GM18873 (cell line): Measurements from ENCODE around the gene KIF20B.
A peak's percentile ranks its signal among the peaks of the same experiment; 100 is the strongest.

ENCODE experiments used
- ATAC-seq: cut with Tn5 transposase; IDR thresholded peaks from one replicate; pipeline ENCODE4 v1.9.1; 2021; ENCODE audit warnings: mild to moderate bottlenecking, moderate library complexity, moderate number of reproducible peaks; ENCODE audit not compliant: unreplicated experiment, low FRiP score

Gene KIF20B, protein sequence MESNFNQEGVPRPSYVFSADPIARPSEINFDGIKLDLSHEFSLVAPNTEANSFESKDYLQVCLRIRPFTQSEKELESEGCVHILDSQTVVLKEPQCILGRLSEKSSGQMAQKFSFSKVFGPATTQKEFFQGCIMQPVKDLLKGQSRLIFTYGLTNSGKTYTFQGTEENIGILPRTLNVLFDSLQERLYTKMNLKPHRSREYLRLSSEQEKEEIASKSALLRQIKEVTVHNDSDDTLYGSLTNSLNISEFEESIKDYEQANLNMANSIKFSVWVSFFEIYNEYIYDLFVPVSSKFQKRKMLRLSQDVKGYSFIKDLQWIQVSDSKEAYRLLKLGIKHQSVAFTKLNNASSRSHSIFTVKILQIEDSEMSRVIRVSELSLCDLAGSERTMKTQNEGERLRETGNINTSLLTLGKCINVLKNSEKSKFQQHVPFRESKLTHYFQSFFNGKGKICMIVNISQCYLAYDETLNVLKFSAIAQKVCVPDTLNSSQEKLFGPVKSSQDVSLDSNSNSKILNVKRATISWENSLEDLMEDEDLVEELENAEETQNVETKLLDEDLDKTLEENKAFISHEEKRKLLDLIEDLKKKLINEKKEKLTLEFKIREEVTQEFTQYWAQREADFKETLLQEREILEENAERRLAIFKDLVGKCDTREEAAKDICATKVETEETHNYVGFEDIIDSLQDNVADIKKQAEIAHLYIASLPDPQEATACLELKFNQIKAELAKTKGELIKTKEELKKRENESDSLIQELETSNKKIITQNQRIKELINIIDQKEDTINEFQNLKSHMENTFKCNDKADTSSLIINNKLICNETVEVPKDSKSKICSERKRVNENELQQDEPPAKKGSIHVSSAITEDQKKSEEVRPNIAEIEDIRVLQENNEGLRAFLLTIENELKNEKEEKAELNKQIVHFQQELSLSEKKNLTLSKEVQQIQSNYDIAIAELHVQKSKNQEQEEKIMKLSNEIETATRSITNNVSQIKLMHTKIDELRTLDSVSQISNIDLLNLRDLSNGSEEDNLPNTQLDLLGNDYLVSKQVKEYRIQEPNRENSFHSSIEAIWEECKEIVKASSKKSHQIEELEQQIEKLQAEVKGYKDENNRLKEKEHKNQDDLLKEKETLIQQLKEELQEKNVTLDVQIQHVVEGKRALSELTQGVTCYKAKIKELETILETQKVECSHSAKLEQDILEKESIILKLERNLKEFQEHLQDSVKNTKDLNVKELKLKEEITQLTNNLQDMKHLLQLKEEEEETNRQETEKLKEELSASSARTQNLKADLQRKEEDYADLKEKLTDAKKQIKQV (N-terminal part only)

GRCh38 chr10:89701242-89702120 lies at the start of gene KIF20B:
Gene KIF20B (plus strand): TSS chr10:89701590. CDS start chr10:89705295, 3,705 bp downstream.
- peak; percentile 96 for ATAC-seq

DNA sequence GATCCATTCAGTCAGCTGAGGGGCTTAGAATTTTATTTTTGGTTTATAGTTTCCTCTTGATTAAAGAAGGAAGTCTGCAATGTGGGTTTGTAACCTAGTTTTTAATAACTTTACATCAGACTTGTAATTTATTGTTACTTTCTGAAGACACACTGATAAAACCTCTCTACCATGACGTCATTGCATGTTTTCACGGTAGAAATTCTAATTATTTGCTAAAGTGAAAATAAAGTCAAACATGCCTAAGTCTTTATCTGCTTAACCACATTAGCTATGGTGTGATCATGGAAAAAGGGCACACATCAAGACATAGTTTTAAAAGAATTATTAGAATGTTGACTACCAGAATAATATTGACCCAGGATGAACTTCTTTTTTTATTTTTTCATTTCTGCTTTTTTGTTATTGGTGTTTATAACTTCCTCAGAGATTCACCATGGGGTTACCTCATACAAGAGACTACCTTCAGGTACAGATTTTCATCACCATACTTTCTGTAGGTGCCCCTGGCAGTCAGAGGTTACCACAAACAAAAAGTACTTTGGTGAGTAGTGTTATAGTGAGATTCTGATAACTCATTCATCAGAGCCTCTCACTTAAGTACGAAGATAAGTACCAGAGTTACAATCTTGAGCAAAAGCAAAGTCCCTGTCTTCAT lies 49.3 kb upstream of the KIF20B start:
- ATAC-seq: no peak

- no peak for ATAC-seq
These were observed 48.5 kb upstream of the KIF20B start for GRCh38 chr10:89652806-89653370.

DNA sequence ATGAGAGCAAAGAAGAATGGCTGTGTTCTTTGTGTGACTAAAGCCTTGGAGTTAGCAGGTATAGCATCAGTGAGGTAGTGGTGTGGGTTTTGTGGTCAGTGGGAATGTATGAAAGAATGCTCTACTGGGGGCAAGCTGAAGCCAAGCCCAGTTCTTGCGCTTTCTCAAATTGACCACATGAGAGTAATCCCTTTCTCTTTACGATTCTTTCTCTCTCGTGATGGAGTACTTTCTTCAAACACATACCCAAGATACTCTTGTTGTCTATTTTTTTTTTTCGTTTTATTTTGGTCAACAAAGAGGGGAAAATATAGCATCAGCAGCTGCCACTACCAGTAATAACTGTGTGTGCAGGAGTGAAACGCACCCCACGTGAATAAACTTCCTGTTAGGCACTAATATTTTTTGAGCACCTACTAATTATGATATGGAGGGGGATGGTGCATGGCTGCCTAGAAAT lies 48.0 kb upstream of the KIF20B start:
- ATAC-seq: peak; percentile 53

GRCh38 chr10:89655722-89656121 lies 45.7 kb upstream of the KIF20B start:
- ATAC-seq: no peak

DNA sequence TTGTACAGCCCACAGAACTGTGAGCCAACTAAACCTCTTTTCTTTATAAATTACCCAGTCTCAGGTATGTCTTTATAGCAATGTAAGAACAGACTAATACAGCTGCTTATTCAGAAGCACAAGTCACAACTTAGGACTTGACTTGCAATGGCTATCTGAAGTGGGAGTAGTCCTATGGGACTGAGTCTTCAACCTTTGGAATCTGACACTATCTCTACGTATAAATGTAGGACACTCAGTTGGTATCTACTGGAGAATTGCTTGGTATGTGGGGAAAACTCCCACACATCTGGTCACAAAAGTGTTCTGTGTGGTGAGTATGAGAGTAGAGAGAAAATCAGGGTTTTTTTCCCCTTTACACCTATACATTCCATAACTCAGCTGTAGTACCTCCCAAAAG lies 44.1 kb upstream of the KIF20B start:
- ATAC-seq: no peak

GRCh38 chr10:89659143-89660131 lies 42.0 kb upstream of the KIF20B start:
- no peak for ATAC-seq

GRCh38 chr10:89662596-89662995 lies 38.8 kb upstream of the KIF20B start:
- no peak for ATAC-seq

DNA sequence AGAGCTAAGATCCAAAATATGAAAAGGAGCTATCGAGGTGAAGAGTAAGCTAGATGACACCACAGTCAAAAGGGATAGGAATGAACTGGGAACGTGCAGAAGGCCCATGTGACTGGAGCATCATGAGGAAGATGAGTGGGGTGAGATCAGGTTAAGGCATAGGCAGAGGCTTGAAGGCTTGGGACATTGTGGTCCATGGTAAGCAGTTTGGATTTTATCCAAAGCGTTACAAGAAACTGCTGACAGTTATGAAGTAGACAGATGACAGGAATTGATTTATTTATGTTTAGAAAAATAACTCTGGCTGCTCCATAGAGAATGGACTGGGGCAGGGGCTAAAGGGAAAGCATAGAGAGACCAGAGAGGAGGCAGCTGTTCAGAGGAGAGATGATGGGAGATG lies 38.2 kb upstream of the KIF20B start:
- no peak for ATAC-seq

DNA sequence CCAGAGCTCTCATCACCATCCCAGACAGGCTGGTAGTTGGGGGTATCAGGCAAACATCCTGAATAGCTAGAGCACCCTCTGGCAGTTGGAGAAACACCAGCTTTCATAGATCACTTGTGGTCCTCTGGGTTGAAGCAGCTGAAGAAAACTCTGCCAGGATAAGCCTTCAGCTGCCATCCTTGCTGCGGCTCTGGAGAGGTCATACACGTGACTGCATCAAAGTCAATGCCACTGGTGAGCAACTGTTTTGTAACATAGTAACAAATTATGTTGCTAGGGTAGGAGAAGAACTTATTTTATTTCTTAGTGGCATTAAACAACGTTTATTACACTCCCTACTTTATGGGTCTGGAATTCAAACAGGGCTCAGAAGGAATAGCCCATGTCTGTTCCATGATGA lies 37.2 kb upstream of the KIF20B start:
- ATAC-seq: no peak

- no peak for ATAC-seq
These were observed 36.1 kb upstream of the KIF20B start for GRCh38 chr10:89665302-89665701.

GRCh38 chr10:89666138-89666537 lies 35.3 kb upstream of the KIF20B start:
- ATAC-seq: no peak

DNA sequence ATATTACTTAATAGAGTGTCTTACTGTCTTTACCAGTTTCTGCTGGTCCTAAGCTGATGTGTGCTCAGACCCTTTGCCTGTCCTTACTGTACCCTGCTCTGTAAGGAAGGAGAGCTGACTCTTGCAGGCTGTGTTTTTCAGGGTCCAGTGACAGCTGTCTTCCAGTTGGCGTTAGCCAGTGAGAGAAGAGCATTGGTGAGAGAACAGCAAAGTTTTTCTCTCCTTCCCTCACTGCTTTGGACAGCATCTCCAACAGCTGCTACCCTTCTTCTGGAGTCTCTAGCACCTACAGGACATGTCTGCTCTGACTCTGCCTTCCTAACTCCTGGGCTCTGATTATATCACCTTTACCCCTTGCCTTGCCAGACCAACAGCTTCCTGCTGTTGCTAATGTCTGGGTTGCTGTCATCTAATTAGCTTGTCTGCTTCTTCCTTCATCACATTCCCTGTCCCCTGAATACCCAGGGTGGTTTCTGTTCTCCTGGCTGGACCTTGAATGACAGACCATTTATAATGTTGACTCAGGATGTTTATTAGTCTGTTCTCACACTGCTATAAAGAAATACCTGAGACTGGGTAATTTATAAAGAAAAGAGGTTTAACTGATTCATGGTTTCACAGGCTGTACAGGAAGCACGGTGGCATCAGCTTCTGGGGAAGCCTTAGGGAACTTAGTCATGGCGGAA lies 32.9 kb upstream of the KIF20B start:
- no peak for ATAC-seq

- ATAC-seq: no peak
These were observed 31.4 kb upstream of the KIF20B start for GRCh38 chr10:89669985-89670384.

DNA sequence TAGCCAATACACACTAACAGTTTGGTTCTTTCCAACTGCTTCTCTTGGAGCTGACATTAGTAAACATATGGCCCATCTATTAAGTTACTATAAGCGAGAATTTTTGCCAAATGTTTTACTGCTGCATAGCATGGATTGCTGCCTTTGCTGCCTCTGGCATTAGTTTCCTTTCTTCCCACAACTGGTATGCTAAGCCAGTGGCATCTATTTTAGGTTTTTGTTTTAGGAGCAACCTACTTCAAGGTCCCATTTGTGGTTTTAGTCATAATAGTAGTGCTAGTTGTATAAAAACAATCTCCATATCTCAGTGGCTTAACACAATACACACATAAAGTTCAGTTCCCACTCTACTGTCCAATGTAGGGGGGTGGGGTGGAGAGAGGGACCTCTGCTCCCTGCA lies 30.5 kb upstream of the KIF20B start:
- no peak for ATAC-seq

DNA sequence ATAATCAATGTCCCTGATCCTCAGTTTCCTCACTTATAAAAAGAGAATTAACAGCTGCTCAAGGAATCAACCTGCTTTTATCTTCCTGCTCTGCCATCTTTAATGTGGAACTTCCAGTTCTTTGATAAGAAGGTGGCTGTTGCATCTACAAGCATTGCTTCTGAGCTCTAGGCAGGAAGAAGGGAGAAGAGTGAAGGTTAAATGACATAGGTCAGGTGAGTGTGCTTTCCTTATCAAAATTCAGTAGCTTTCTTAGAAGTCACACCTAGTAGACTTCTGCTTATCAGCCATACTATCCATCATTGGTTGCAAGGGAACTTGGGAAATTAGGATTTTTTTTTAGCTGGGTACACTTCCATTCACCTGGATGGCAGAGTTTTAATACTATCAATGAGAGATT lies 24.0 kb upstream of the KIF20B start:
- no peak for ATAC-seq

DNA sequence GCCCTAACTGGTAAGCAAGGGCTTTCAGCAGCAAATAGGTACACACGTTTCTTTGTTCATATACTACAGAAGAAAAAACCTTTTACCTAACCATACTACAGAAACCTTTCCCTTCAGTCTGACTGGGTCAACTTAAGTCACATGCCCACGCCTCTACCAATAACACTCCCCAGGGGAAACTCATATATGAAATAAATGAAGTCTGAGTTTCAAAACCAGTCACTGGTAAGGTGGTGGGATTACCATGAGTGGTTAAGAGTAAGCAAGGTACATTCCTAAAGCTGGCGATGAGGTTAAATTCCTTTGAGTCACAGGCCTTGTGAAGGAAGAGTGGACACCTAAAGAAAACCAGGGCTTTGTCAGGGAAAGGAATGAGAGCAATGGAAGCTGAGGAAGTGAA lies 21.4 kb upstream of the KIF20B start:
- ATAC-seq: no peak
